ENCODE measurements around the gene NSMCE4A.
"Not testable (repeated sequence)": the region's sequence is repeated elsewhere in the genome, so short reads cannot be mapped to it uniquely, and the experiment has no call there.

NSMCE4A gene

GRCh38 chr10:121988361-121989324, 13.6 kb upstream of the NSMCE4A start, which contains the start of gene TACC2:
TACC2 (plus strand) TSS chr10:121989163; CDS start chr10:122021982, 32,819 bp downstream.
- no peak for DNase-seq

- no peak for DNase-seq
These were observed 9.4 kb upstream of the NSMCE4A start for GRCh38 chr10:121984463-121984862.

DNA sequence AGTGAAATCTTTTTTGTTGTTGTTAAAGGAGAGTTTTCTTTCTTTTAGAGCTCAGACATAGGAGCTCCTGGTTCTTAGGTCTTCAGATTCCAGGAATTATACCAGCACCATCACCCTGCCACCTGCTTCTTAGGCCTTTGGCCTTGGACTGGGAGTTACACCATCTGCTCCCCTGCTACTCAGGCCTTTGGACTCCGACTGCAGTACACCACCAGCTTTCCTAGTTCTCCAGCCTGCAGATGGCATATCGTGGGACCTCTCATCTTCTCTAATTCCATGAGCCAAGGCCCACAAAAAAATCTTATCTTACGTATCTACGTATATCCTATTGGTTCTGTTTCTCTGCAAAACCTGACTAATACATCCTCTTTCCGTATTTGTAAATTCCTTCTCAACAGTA, 8.8 kb upstream of the NSMCE4A start:
- no peak for DNase-seq

GRCh38 chr10:121981346-121981745, 6.3 kb upstream of the NSMCE4A start:
- DNase-seq, result no peak

GRCh38 chr10:121978511-121978910, 3.5 kb upstream of the NSMCE4A start:
- no peak for DNase-seq

GRCh38 chr10:121976607-121977006, 1.6 kb upstream of the NSMCE4A start:
- DNase-seq, result no peak

DNA sequence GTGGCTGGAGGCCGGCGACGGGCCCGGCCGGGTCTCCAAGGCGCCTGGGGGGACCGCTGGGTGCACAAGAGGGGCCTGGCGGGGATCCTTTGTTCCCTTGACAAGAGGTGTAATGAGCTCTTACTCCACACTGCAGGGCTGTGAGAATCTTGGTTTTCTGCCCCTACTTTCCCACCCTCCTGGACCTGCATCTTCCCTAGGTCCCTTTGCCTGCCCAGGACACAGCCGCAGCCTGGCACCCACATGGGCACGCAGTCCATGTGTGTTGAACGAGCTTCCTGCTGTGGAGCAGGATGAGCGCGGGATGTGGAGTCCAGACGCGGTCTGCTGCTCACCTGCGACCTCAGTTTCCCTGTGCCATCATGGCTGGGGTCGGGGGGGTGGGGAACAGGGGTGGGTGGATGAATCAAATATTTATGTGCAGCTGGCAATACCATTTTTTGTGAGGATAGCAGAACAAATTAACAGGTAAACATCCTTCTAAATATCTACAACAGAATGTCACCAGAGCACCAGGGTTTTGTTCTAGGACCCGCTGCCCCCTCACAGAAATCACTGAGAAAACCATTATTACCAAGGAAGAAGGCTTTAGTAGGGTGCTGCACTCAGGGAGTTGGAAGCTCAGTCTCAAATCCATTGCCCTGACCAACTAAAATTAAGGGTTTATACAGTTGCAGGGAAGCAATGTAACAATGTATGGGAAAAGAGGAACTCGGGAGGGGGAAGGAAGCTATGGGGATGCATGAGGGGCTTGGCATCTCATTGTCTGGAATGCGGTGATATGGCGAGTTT, 474 bp upstream of the NSMCE4A start:
- DNase-seq, result no peak

DNA sequence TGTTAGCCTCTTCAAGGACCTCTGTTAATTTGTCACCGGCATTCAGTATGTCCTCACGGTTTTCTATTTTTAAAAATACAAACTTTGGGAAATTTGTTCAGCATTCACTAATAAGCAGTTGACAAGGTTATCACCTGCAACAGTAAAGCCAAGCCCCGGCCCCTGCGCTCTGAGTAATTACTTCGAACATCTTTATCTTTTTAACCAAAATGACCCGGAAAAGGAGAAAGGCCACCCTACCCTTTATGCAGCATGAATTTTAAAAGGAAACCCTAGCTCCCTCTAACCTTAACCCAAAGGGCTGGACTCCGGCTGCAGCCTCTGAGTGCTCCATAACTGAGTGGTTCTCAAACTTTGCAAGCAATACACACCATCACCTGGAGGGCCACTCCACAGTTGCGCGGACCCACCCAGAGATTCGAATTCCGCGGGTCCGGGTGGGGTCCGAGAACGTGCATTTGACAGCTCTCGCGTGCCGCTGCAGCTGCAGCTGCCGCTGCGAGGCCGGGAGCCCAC, 940 bp downstream of the NSMCE4A start:
- no peak for DNase-seq

GRCh38 chr10:121969086-121969485, 5.9 kb downstream of the NSMCE4A start:
- not testable (repeated sequence) for DNase-seq

- DNase-seq, result no peak
These were observed 9.0 kb downstream of the NSMCE4A start for GRCh38 chr10:121965996-121966395.

DNA sequence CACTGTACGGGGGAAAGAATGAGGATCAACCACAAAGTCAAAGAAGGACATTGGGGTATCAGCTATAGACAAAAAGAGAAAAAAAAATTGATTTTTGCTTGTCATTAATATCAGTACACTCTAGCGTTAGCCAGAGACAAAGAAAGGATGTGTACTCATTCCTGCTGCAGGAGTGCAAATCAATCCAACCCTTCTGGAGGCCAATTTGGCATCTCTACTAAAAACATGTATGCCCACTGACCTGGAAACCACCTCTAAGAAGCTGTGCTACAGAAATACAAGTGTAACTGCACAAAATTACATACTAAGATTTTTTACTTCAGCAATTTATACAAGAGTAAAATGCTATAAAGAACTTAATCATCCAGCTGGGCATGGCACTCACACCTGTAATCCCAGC, 13.6 kb downstream of the NSMCE4A start:
- no peak for DNase-seq

DNA sequence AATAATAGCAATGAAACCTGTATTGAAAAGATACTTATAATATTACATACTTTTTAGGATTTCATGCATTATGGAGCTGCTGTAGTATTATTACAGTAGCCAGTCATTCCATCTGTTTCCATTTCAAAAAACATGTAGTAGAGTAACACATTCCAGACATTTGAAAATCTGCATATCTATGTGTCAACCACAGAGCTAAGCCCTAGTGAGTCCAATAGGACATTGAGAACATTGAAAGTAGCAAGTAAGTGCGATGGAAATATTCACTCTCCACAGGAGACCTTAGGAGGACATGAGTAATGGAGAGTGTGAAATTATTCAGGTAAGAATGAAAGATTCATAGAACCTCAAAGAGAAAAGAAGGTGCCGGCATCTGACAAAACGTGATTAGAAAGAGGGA, 15.3 kb downstream of the NSMCE4A start:
- no peak for DNase-seq

DNA sequence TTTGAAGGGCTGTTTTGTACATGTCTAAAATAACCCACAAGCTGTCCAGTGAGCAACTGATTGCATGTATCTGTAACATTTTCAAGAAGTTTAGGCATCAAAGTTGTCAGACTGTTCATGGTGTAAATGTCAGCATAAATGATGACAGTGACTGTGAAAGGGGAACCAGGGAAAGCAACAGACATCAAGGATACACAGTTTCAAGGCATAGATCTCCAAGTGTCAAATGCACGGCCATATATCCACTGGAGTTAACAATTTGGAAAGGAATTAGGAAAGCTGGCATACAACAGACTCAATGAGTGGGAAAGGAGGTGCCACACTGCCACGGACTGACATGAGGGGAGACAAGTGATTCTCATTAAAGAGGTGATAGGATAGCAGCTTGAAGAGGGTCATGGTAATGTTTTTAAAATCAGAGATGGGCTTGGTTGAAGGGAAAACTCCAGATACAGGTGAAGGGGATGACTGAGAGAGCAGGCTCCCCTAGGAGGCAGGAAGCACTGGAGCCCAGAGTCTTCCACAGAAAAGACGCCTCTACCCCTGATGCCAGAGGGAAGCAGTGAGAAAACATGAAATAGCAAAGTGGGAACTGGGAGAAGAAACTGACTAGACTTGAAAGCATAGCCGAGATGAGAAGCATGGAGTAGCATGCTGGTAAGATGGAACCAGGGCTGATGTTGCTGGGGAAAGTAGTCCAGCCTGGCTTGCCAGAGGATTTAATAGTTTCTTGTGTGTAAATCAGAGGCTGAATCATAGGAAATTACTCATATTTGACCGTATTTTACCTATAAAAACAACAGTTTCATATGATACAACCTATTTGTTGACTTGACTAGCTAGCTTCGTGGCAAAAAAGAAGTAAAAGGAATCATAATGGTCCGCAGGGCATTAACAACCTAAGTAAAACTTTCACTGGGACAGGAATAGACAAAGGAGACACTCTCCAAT, 18.6 kb downstream of the NSMCE4A start:
- DNase-seq, result no peak

- no peak for DNase-seq
These were observed 22.8 kb downstream of the NSMCE4A start for GRCh38 chr10:121952226-121952625.

GRCh38 chr10:121949451-121949850, 25.6 kb downstream of the NSMCE4A start:
- DNase-seq, result no peak

DNA sequence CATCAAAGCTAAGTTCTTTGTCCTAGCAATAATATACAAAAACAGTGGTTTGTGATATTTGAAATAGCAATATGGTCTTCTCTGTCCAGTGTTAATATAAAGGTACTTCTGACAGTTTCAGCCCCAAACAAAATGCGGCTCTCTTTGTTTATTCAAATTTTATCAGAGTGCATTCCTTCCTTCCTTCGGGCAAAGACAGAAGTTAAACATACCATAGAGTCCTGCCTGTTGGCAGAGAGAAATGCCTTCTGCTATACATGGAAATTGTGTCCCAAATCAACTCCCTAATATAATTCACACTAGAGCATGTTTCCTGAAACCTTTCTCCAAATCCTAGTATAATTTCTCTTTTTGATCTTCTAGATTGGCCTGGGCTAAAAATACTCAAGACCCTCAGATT, 26.0 kb downstream of the NSMCE4A start:
- DNase-seq, result no peak

GRCh38 chr10:121947343-121948330, 27.4 kb downstream of the NSMCE4A start:
- DNase-seq, result no peak

DNA sequence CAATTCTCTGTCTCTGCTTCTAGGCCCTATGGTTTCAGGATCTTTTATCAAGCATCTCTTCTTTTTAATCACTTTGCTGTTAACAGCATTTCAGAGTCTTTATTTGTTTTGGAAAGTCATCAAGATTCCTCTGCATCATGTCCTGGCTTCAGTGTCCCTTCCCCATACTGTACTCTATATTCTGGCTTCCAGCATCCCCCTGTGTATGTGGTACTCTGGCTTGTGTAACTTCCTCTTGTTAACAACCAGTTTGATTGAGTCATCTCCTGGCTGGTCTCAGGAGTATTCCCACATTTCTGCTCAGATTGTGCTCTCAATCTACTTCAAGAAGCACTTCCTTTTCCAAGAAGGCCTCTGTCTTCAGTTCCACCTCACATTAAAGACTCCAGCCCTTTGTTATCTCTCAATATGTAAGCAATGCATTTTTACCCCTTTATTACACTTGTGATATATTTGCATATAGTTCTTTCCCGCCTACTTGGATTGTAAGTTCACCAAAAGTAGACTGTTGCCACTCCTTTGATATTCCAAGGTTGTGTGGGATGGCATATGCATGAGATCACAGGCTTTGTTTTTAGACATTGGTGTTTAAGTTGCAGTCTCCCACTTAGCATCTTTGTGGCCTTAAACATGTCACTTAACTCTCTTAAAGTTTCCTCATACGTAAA, 32.1 kb downstream of the NSMCE4A start:
- no peak for DNase-seq

- DNase-seq, result no peak
These were observed 33.5 kb downstream of the NSMCE4A start for GRCh38 chr10:121941532-121941931.

GRCh38 chr10:121936295-121936694, 38.7 kb downstream of the NSMCE4A start:
- no peak for DNase-seq
